NCI-H2107 treated with DMSO at 0.1 percent for 48 hours (cell line): ENCODE measurements around the gene TOX2.

Experiments
- DNase-seq: peaks from one replicate; lab custom pipeline; 2025; ENCODE audit not compliant: unreplicated experiment; lab: John Stamatoyannopoulos, UW

TOX2 gene

GRCh38 chr20:44016525-44016924 is 101.9 kb downstream of the TOX2 start:
- no peak for DNase-seq

GRCh38 chr20:44017211-44017610 is 102.6 kb downstream of the TOX2 start:
- DNase-seq: no peak

- DNase-seq: no peak
These were observed 103.2 kb downstream of the TOX2 start for GRCh38 chr20:44017905-44018258.

- DNase-seq: peak; percentile 92
These were observed 103.7 kb downstream of the TOX2 start for GRCh38 chr20:44018259-44018941.

- no peak for DNase-seq
These were observed 104.4 kb downstream of the TOX2 start for GRCh38 chr20:44018942-44019637.

GRCh38 chr20:44019638-44020335 is 105.1 kb downstream of the TOX2 start:
- no peak for DNase-seq

GRCh38 chr20:44020406-44021148 is 105.9 kb downstream of the TOX2 start:
- DNase-seq: peak; percentile 34

- DNase-seq: no peak
These were observed 106.5 kb downstream of the TOX2 start for GRCh38 chr20:44021186-44021585.

- no peak for DNase-seq
These were observed 107.2 kb downstream of the TOX2 start for GRCh38 chr20:44021900-44022299.

GRCh38 chr20:44022464-44022863 is 107.8 kb downstream of the TOX2 start:
- no peak for DNase-seq

- no peak for DNase-seq
These were observed 109.1 kb downstream of the TOX2 start for GRCh38 chr20:44023515-44024371.

- no peak for DNase-seq
These were observed 110.3 kb downstream of the TOX2 start for GRCh38 chr20:44024820-44025580.

GRCh38 chr20:44025756-44026155 is 111.1 kb downstream of the TOX2 start:
- no peak for DNase-seq

GRCh38 chr20:44026647-44027342 is 112.1 kb downstream of the TOX2 start:
- DNase-seq: no peak

GRCh38 chr20:44027343-44028002 is 112.8 kb downstream of the TOX2 start:
- no peak for DNase-seq

GRCh38 chr20:44028003-44028730 is 113.5 kb downstream of the TOX2 start:
- DNase-seq: no peak

GRCh38 chr20:44028868-44029847 is 114.5 kb downstream of the TOX2 start:
- no peak for DNase-seq
